H1 (cell line): ENCODE data around the gene TMEM212. TPM values are rescaled to one million over a fixed set of nuclear protein-coding genes. Genes with fewer than 3 reads are reported as not detected.

Experiments
- CTCF ChIA-PET: fragments of 300-600 bp; sonication (Branson Sonifier 250); formaldehyde crosslinking; loops from one replicate; lab custom pipeline; 2021; ENCODE audit not compliant: partially characterized antibody; lab: Charles Lee
- POLR2A ChIA-PET: fragments of 300-600 bp; sonication (Branson Sonifier 250); formaldehyde crosslinking; loops from one replicate; lab custom pipeline; 2021; ENCODE audit warnings: inconsistent platforms; ENCODE audit not compliant: partially characterized antibody; lab: Charles Lee
- DNase-seq, 2 experiments: peaks; one replicate each; pipeline versions ENCODE4 v3.0.0 to v3.0.0-alpha.2; 2010 to 2022; ENCODE audit warnings: low spot score in 2 of 2, low read depth in 1 of 2, mixed read lengths in 1 of 2
- FAIRE-seq: peaks from 2 replicates; lab custom pipeline; 2011; peaks lifted over from hg19 to GRCh38; lab: Jason Lieb, UNC
- H2AFZ ChIP-seq: 2 replicates; pipeline ENCODE4 v1.8.1; 2012; ENCODE audit warnings: low read length, inconsistent platforms
- H2AK5ac ChIP-seq: 2 replicates; pipeline ENCODE4 v1.6.1; 2013; ENCODE audit warnings: low read depth, low read length
- H2BK120ac ChIP-seq: replicated peaks from 2 replicates; pipeline ENCODE3; 2013; ENCODE audit warnings: low read depth, low read length, inconsistent platforms
- H2BK12ac ChIP-seq: 2 replicates; pipeline ENCODE4 v1.6.1; 2013; ENCODE audit warnings: low read depth, low read length
- H2BK15ac ChIP-seq: 2 replicates; pipeline ENCODE4 v1.6.1; 2013; ENCODE audit warnings: low read length
- H2BK20ac ChIP-seq: 2 replicates; pipeline ENCODE4 v1.6.1; 2013; ENCODE audit warnings: low read length
- H2BK5ac ChIP-seq: 2 replicates; pipeline ENCODE4 v1.6.1; 2013; ENCODE audit warnings: low read depth, low read length
- H3K14ac ChIP-seq: 2 replicates; pipeline ENCODE4 v1.6.1; 2013; ENCODE audit warnings: inconsistent platforms; ENCODE audit not compliant: insufficient read length
- H3K18ac ChIP-seq: 2 replicates; pipeline ENCODE4 v1.6.1; 2013; ENCODE audit warnings: low read length; ENCODE audit errors: extremely low read depth
- H3K23ac ChIP-seq: 2 replicates; pipeline ENCODE4 v1.6.1; 2013; ENCODE audit warnings: inconsistent platforms; ENCODE audit not compliant: insufficient read length
- H3K23me2 ChIP-seq: 2 replicates; pipeline ENCODE4 v1.6.1; 2013; ENCODE audit warnings: low read depth, low read length
- H3K27ac ChIP-seq: 2 replicates; pipeline ENCODE4 v1.6.1; 2011; ENCODE audit warnings: low read depth, low read length, inconsistent platforms
- H3K27me3 ChIP-seq, 4 experiments: replicated peaks in 1 of 4; 1 replicate in 1 of 4; 2 replicates in 3 of 4; pipeline versions ENCODE4 v1.6.1 to v1.8.1; 2011 to 2013; ENCODE audit warnings: low read length in 3 of 4, mild to moderate bottlenecking in 3 of 4, inconsistent platforms in 2 of 4, mixed read lengths in 2 of 4, moderate library complexity in 1 of 4; ENCODE audit not compliant: control insufficient read depth in 3 of 4, insufficient read depth in 3 of 4; ENCODE audit errors: extremely low read depth in 1 of 4
- H3K36me3 ChIP-seq, 4 experiments: 2 replicates each; pipeline versions ENCODE4 v1.6.1 to v1.8.1; 2011 to 2013; ENCODE audit warnings: mild to moderate bottlenecking in 4 of 4, low read length in 3 of 4, moderate library complexity in 2 of 4, control low read depth in 1 of 4, inconsistent platforms in 1 of 4; ENCODE audit not compliant: insufficient read depth in 4 of 4, control insufficient read depth in 2 of 4
- H3K4ac ChIP-seq: replicated peaks from 2 replicates; pipeline ENCODE3; 2013; ENCODE audit warnings: low read length, low read depth, mixed read lengths, inconsistent platforms; ENCODE audit not compliant: insufficient read length
- H3K4me1 ChIP-seq, 4 experiments: replicated peaks in 1 of 4; 1 replicate in 1 of 4; 2 replicates in 3 of 4; pipeline versions ENCODE4 v1.6.1 to v1.8.1; 2011 to 2013; ENCODE audit warnings: low read length in 3 of 4, inconsistent platforms in 2 of 4, mixed read lengths in 1 of 4; ENCODE audit not compliant: insufficient read depth in 4 of 4, control insufficient read depth in 3 of 4
- H3K4me2 ChIP-seq, 2 experiments: 2 replicates each; pipeline versions ENCODE4 v1.6.1 to v1.8.1; 2011 to 2013; ENCODE audit warnings: low read depth in 2 of 2, low read length in 2 of 2, control low read depth in 1 of 2, inconsistent platforms in 1 of 2, mild to moderate bottlenecking in 1 of 2; ENCODE audit not compliant: insufficient read depth in 1 of 2
- H3K4me3 ChIP-seq, 4 experiments: fragments of 200-600, 300-600 bp in 1 of 4; sonication (generic), shearing (Covaris generic), sonication (Bioruptor Twin) in 1 of 4; 2 replicates each; pipeline versions ENCODE4 v1.5.1 to v1.8.1; 2011 to 2016; ENCODE audit warnings: low read length in 4 of 4, low read depth in 3 of 4, control low read depth in 2 of 4, inconsistent platforms in 2 of 4, mild to moderate bottlenecking in 2 of 4, mixed read lengths in 1 of 4, moderate library complexity in 1 of 4; ENCODE audit not compliant: insufficient read depth in 2 of 4; ENCODE audit errors: extremely low read depth in 1 of 4
- H3K56ac ChIP-seq: replicated peaks from 2 replicates; pipeline ENCODE3; 2013; ENCODE audit warnings: low read depth, mild to moderate bottlenecking, mixed read lengths, low read length, inconsistent platforms; ENCODE audit not compliant: insufficient read length
- H3K79me1 ChIP-seq: 2 replicates; pipeline ENCODE4 v1.6.1; 2013; ENCODE audit warnings: low read depth, low read length, control low read depth
- H3K79me2 ChIP-seq, 2 experiments: 2 replicates each; pipeline versions ENCODE4 v1.6.1 to v1.8.1; 2012 to 2013; ENCODE audit warnings: low read length in 2 of 2, mild to moderate bottlenecking in 2 of 2, inconsistent platforms in 1 of 2; ENCODE audit not compliant: insufficient read depth in 2 of 2, control insufficient read depth in 1 of 2
- H3K9ac ChIP-seq, 4 experiments: replicated peaks in 1 of 4; 1 replicate in 1 of 4; 2 replicates in 3 of 4; pipeline versions ENCODE4 v1.6.1 to v1.8.1; 2011 to 2013; ENCODE audit warnings: low read depth in 3 of 4, low read length in 3 of 4, control low read depth in 2 of 4, mild to moderate bottlenecking in 2 of 4, moderate library complexity in 2 of 4, inconsistent platforms in 1 of 4; ENCODE audit errors: extremely low read depth in 1 of 4
- H3K9me3 ChIP-seq, 2 experiments: 2 replicates each; pipeline versions ENCODE4 v1.6.1 to v1.8.1; 2012 to 2013; ENCODE audit warnings: mild to moderate bottlenecking in 2 of 2, moderate library complexity in 2 of 2, control low read depth in 1 of 2, inconsistent platforms in 1 of 2, low read depth in 1 of 2, low read length in 1 of 2, mixed read lengths in 1 of 2; ENCODE audit not compliant: insufficient read depth in 2 of 2
- H4K20me1 ChIP-seq, 2 experiments: replicated peaks in 1 of 2; 2 replicates each; pipeline versions ENCODE3 to v1.8.1; 2011 to 2013; ENCODE audit warnings: inconsistent platforms in 2 of 2, low read length in 2 of 2, mild to moderate bottlenecking in 1 of 2; ENCODE audit not compliant: insufficient read depth in 2 of 2, control insufficient read depth in 1 of 2
- H4K5ac ChIP-seq: 2 replicates; pipeline ENCODE4 v1.6.1; 2013; ENCODE audit warnings: low read length, low read depth, mixed read lengths, inconsistent platforms; ENCODE audit not compliant: insufficient read length
- H4K8ac ChIP-seq: 2 replicates; pipeline ENCODE4 v1.8.0; 2013; ENCODE audit warnings: mild to moderate bottlenecking, moderate library complexity, low read length, inconsistent platforms; ENCODE audit not compliant: insufficient read depth; ENCODE audit errors: extremely low read depth
- H4K91ac ChIP-seq: replicated peaks from 2 replicates; pipeline ENCODE3; 2013; ENCODE audit warnings: low read length, mixed read lengths, inconsistent platforms; ENCODE audit not compliant: insufficient read length
- BCL11A ChIP-seq, 2 experiments: IDR thresholded peaks; one replicate each; pipeline ENCODE4 v1.6.1; 2011; ENCODE audit warnings: low read depth in 2 of 2, low read length in 2 of 2, mild to moderate bottlenecking in 2 of 2
- BRCA1 ChIP-seq: IDR thresholded peaks from 2 replicates; pipeline ENCODE4 v1.6.1; 2012; ENCODE audit warnings: low read depth, low read length, improper control_type of control experiment
- NANOG ChIP-seq: IDR thresholded peaks from 2 replicates; pipeline ENCODE4 v1.6.1; 2011; ENCODE audit warnings: low read length, low read depth, mild to moderate bottlenecking, inconsistent platforms; ENCODE audit not compliant: insufficient read depth, poor library complexity, severe bottlenecking
- RAD21 ChIP-seq, 2 experiments: IDR thresholded peaks in 1 of 2; conservative IDR thresholded peaks in 1 of 2; 2 replicates each; pipeline ENCODE4 v1.6.1; 2011; ENCODE audit warnings: low read depth in 2 of 2, low read length in 2 of 2, improper control_type of control experiment in 1 of 2, inconsistent platforms in 1 of 2, mild to moderate bottlenecking in 1 of 2, moderate library complexity in 1 of 2
- TBP ChIP-seq: IDR thresholded peaks from 2 replicates; pipeline ENCODE4 v1.6.1; 2011; ENCODE audit warnings: low read depth, low read length, improper control_type of control experiment
- whole genome bisulfite sequencing, 2 experiments: shearing (Covaris generic) in 1 of 2; methylation state at CpG; one replicate each; pipeline versions ENCODE4 v1.1.6 to v1.1.7; 2013 to 2015; ENCODE audit warnings: low lambda C conversion rate in 2 of 2, mixed read lengths in 2 of 2, inconsistent platforms in 1 of 2, low coverage in 1 of 2, missing lambda C conversion rate in 1 of 2; ENCODE audit not compliant: insufficient replicate concordance in 2 of 2, insufficient coverage in 1 of 2, insufficient read length in 1 of 2; ENCODE audit errors: extremely low coverage in 1 of 2, missing lambda C conversion rate in 1 of 2; 5-methylcytosine and 5-hydroxymethylcytosine counted together
- polyA plus RNA-seq, 7 experiments: library from polyadenylated mRNA; depleted of rRNA in 3 of 7; stranded (reverse) in 5 of 7; unstranded in 2 of 7; fragments of >200 nt in 5 of 7; fragments of 200-250 nt in 2 of 7; gene quantifications; 1 replicate in 5 of 7; 2 replicates in 1 of 7; 4 replicates in 1 of 7; pipeline versions ENCODE4 v1.2.1 to v1.2.3, GENCODE V29; 2011 to 2013; ENCODE audit warnings: missing spikeins in 2 of 7, mixed read lengths in 2 of 7
- total RNA-seq: library from RNA; stranded (reverse); fragmentation: NEBNext Ultra II Directional; extraction: Animal tissue kit (Norgen Biotek cat#: 25700); gene quantifications from 2 replicates; pipeline ENCODE4 v1.2.1, GENCODE V29; 2021

The TMEM212 gene
- total and polyA plus RNA-seq, 2 of the 8 experiments (the other 6 are each of a cell fraction or from before 2014, with no cell fraction given) = not detected

- Histone ChIP-seq H3K9me3 (no peaks in the 10 kb centered on the region), H2AK5ac (no peak overlapping the region), H3K4me1 (peaks cover 0 to 4% (median 2%) of the 10 kb centered on the region in 4 experiments; a peak in 3 of 7 replicates), H3K23me2 (no peaks in the 10 kb centered on the region), H3K36me3 (no peaks in the 10 kb centered on the region), H3K4me3 (no peak overlapping the region), H3K18ac (no peak overlapping the region), H3K14ac (no peak overlapping the region), H4K91ac (no peak overlapping the region), H3K4me2 (no peak overlapping the region), H3K4ac (no peak overlapping the region), H4K8ac (no peak overlapping the region), H4K5ac (no peak overlapping the region), H3K79me2 (no peaks in the 10 kb centered on the region), H2BK120ac (no peak overlapping the region), H3K56ac (no peak overlapping the region), H3K27ac (no peak overlapping the region), H3K23ac (no peak overlapping the region), H3K9ac (no peak overlapping the region), H2BK12ac (no peak overlapping the region; the same call in 1 of the 2 replicates), H2BK15ac (no peak overlapping the region), H2BK20ac (no peak overlapping the region), H2AFZ (no peak overlapping the region), H2BK5ac (no peak overlapping the region), H3K27me3 (no peaks in the 10 kb centered on the region), H3K79me1 (no peaks in the 10 kb centered on the region), H4K20me1 (no peaks in the 10 kb centered on the region)
- no peak for FAIRE-seq
- 96% methylated on average over 3 of the region's 3 CpGs; no CpG with 5 or more reads in 1 of the 2 experiments for WGBS, 2 experiments
- POLR2A ChIA-PET = no interaction called here
- CTCF ChIA-PET = interaction anchor here (0.6 to 1.8 kb wide), 2 partner anchors 65 to 830 kb away, joined by 4 to 6 read pairs; no protein-coding TSS in a partner anchor
- no peak for DNase-seq
- TF ChIP-seq TBP = no peak
- TF ChIP-seq NANOG = no peak
- TF ChIP-seq RAD21 (IDR thresholded peaks at IDR 0.05 in 1 of 2, conservative IDR thresholded peaks at IDR 0.05 in 1 of 2; ENCODE audit: low read depth in 2 of 2, low read length in 2 of 2) = no peak
- TF ChIP-seq BCL11A (IDR thresholded peaks at IDR 0.05; ENCODE audit: low read depth in 2 of 2, low read length in 2 of 2) = no peak
- TF ChIP-seq BRCA1 = no peak
Observed at GRCh38 chr3:171836855-171837254, 6.3 kb upstream of the TMEM212 start.
